GM19463 (cell line): ENCODE data around the gene NTSR1.

ENCODE experiments used
- ATAC-seq: cut with Tn5 transposase; IDR thresholded peaks from one replicate; pipeline ENCODE4 v1.9.1; 2021; ENCODE audit warnings: mild to moderate bottlenecking, moderate library complexity; ENCODE audit not compliant: unreplicated experiment

Gene NTSR1

GRCh38 chr20:62706857-62707256 is 1.8 kb upstream of the NTSR1 start:
- ATAC-seq, result no peak

- no peak for ATAC-seq
These were observed 1.2 kb upstream of the NTSR1 start for GRCh38 chr20:62707276-62707920.

- ATAC-seq, result no peak
These were observed 615 bp upstream of the NTSR1 start for GRCh38 chr20:62707921-62708521.

GRCh38 chr20:62709537-62709905 is 885 bp downstream of the NTSR1 start:
- no peak for ATAC-seq

GRCh38 chr20:62710221-62710885 is 1.7 kb downstream of the NTSR1 start:
- no peak for ATAC-seq

- ATAC-seq, result no peak
These were observed 2.5 kb downstream of the NTSR1 start for GRCh38 chr20:62710886-62711702.

GRCh38 chr20:62711703-62712101 is 3.1 kb downstream of the NTSR1 start:
- ATAC-seq, result no peak

- ATAC-seq, result no peak
These were observed 4.0 kb downstream of the NTSR1 start for GRCh38 chr20:62712606-62713005.

GRCh38 chr20:62714006-62714405 is 5.4 kb downstream of the NTSR1 start:
- ATAC-seq, result no peak

- ATAC-seq, result no peak
These were observed 6.2 kb downstream of the NTSR1 start for GRCh38 chr20:62714799-62715198.

GRCh38 chr20:62715201-62715600 is 6.6 kb downstream of the NTSR1 start:
- ATAC-seq, result no peak

- no peak for ATAC-seq
These were observed 7.7 kb downstream of the NTSR1 start for GRCh38 chr20:62716198-62716940.

GRCh38 chr20:62716941-62717310 is 8.3 kb downstream of the NTSR1 start:
- no peak for ATAC-seq

GRCh38 chr20:62717933-62718332 is 9.3 kb downstream of the NTSR1 start:
- no peak for ATAC-seq

GRCh38 chr20:62718546-62718945 is 9.9 kb downstream of the NTSR1 start:
- no peak for ATAC-seq

GRCh38 chr20:62719250-62719935 is 10.8 kb downstream of the NTSR1 start:
- no peak for ATAC-seq

- no peak for ATAC-seq
These were observed 13.1 kb downstream of the NTSR1 start for GRCh38 chr20:62721511-62722370.

- ATAC-seq, result no peak
These were observed 14.0 kb downstream of the NTSR1 start for GRCh38 chr20:62722627-62723026.

GRCh38 chr20:62723351-62723750 is 14.7 kb downstream of the NTSR1 start:
- ATAC-seq, result no peak
